Measurements from ENCODE around the gene INF2.

GRCh38 chr14:104718871-104719270, 29.5 kb downstream of the INF2 start:
- TF ChIP-seq CTCF (IDR thresholded peaks at IDR 0.05; ENCODE audit: insufficient read depth, low read depth, low read length), result no peak
- TF ChIP-seq EZH2 (IDR thresholded peaks at IDR 0.05; ENCODE audit: insufficient read depth, low read length), result no peak
